Left ventricle myocardium superior (tissue), 1 donor: Measurements from ENCODE around the gene RAET1G. TPM values are rescaled to one million over a fixed set of nuclear protein-coding genes. Genes with fewer than 3 reads are reported as not detected.
"Not testable (repeated sequence)": the region's sequence is repeated elsewhere in the genome, so short reads cannot be mapped to it uniquely, and the experiment has no call there.

Source experiments
- ATAC-seq: fragments of 200-7000 bp; cut with Tn5 transposase; one replicate; pipeline ENCODE4 v1.9.1; 2020; ENCODE audit warnings: mild to moderate bottlenecking, moderate library complexity
- DNase-seq: peaks from one replicate; pipeline ENCODE4 v3.0.0-alpha.2; 2020
- intact Hi-C: fragments of 100-400 bp; cut with micrococcal nuclease; formaldehyde crosslinking; loops from one replicate; pipeline ENCODE4 v1.11.0; 2022
- total RNA-seq: library from RNA; stranded (reverse); fragmentation: NEBNext Ultra II Directional; extraction: Animal tissue kit (Norgen Biotek cat#: 25700); gene quantifications from one replicate; pipeline ENCODE4 v1.2.1, GENCODE V29; 2021
- donor health status: DM: no; HTN: yes; CAD: no; lungs with severe emphysema.

Gene RAET1G
- total RNA-seq, 1 donor from 2014 or later, result 0.32 TPM

DNA sequence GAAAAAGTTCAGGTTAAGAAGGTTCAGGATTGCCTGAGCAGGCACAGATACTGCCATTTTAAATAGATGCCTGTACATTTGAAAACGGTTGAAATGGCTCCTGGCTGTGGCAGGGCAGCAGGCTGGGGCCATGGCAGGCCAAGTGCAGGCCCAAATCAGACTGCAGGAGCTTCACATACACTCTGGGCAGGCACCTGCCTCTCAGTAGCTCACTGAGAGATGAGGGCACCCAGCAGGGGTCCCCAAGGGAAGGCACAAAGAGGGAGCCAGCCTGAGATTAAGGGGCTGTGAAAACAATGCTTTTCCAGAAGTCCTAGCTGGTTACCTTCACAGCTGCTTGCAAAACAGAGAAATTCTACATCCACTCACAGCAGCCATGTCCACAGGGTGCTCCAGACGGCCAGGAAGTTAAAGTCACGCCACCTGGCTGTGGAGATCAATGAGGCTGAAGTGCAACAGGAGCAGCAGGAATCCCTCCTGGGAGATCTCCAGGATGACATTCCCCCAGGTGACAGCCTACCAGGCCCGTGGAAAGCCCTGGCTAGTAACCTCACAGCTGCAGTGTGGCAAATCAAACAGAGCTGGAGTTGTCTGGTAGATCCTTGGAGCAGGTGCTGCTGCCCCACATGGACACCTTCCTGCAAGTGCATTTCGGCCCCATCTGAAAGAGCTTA lies 18.8 kb downstream of the RAET1G start:
- ATAC-seq (no peak), DNase-seq (no peak)
- intact Hi-C loops, result no loop called here

- intact Hi-C loops, result no loop called here
- ATAC-seq (no peak), DNase-seq (no peak)
Measured at GRCh38 chr6:149901444-149902140, 21.3 kb downstream of the RAET1G start.

DNA sequence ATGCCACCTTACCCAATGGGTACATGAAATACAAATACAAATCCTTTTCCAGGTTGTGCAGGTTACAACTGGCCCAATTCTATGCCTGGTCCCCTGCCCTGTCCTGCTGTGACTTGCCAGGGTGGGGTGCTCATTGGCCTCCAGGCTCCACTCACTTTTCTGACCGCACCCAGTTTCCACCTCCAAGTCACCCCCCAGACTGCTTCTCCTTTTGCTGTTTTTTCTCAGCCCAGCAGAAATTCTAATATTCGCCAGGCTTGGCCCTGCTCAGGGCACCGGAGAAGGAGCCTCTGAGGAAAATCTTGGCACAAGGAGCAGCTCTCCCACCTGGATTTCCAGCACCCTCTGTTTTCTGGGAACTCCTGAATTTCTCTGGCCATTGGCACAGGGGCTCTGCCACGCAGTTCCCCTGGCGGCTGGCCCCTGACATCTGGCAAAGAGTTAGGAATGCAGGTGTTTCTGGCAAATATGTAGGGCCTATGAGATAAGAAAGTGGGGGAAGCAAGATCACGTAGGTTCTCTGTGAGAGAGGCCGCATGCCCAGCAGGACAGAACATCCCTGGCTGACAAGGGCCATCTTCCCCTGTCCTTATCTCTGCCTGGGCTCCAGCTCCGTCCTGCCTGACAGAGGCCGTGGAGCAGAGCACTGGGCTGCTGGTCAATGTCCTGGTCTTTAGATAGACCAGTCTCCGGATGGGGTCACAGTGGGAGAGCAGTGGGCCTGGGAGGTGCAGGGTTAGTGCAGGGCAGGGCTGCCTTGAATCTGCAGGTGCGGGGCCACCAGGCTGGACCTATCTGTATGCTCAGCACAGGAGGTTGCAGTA lies 22.1 kb downstream of the RAET1G start:
- intact Hi-C loops, result no loop called here
- ATAC-seq, result no peak
- DNase-seq, result no peak

DNA sequence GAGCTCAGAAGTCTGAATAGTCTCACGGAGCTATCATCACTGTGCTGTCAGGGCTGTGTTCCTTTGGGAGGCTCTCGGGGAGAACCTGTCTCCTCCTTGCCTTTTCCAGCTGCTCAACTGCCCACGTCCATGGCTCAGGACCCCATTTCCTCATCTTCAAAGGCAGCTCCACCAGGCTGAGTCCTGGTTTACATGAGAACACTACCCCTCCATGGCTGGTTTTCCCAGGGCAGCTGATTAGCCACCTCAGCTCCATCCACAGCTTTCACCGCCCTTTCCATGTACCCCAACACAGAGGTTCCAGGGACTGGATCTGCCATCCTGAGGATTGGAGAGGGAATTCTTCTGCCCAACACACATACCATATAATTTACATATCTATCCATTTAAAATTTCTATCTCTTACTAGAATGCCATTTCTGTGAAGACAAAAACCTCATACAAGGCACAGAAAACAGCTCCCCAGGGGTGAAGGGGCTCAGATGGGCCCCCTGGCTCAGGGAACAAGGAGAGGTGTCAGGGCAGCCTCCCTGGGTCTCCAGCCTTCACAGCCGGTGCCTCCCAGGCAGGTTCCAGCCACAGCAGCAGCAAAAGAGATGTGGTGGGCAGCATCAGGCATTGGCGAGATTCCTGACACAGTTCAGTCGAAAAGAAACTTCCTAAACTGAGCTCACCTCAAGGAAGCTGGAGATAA lies 22.8 kb downstream of the RAET1G start:
- ATAC-seq (no peak), DNase-seq (no peak)
- intact Hi-C loops, result no loop called here

DNA sequence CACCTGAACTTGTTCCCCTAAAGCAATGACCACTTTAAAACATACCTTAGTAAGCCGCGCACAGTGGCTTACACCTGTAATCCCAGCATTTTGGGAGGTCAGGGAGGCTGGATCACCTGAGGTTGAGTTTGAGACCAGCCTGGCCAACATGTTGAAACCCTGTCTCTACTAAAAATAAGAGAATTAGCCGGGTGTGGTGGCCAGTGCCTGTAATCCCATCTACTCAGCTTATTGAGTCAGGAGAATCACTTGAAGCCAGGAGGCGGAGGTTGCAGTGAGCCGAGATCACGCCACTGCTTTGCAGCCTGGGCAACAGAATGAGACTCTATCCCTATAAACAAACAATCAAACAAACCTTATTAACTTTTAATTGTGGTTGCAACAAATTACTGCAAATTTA lies 23.4 kb downstream of the RAET1G start:
- DNase-seq (no peak), ATAC-seq (no peak)
- intact Hi-C loops, result no loop called here

- intact Hi-C loops, result no loop called here
- DNase-seq, result no peak
- no peak for ATAC-seq
Measured at GRCh38 chr6:149898966-149899365, 24.0 kb downstream of the RAET1G start.

DNA sequence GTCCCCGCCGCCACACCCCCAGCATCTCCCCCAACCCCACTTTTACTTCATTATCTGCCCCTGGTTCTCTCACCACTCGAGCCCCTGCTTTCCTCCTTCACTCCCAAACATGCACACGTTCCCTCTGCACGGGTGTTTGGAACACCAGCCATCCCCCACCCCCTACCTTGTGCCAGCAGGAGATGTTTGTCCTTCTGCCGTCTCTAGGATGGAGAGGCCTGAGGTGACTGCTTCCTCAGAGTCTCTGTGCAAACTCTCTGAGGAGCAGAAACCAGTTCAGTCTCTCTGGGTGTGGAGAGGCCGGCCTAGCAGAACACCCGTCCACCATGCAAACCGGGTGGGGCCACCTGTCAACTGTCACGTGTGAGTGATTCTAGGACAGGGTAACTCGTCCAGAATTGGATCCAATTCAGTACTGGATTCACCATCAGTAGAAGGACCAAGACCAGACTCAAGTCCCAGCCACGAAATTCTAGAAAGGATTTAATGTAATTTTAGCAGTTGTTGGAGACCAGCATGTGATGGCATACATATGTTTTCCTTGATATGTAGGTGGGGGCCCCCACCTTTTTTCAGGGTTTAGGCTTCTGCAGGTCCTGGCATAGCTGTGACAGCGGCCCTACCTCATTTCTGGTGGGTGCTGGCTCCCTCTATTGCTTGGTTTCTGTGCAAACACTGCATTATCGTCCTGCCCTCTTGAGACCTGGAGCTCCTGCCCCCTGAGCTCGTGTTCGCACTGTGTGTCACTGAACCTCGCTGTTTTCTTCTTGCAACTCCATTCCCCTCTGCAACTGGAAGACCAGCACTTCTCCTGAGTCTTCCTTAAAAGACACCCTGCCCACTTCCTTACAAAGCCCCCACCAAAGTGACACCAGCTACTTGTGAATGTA lies 24.8 kb downstream of the RAET1G start, which contains the start of gene RAET1E:
Gene RAET1E (minus strand): TSS at position 259 of the 890 bp plus-strand sequence. CDS start 7,212 bp downstream, outside the sequence.
- DNase-seq, result no peak
- no peak for ATAC-seq
- intact Hi-C loops, result no loop called here

GRCh38 chr6:149897015-149897697 lies 25.8 kb downstream of the RAET1G start:
- peak; percentile 85 for DNase-seq
- intact Hi-C loops, result no loop called here
- ATAC-seq, result peak; percentile 85

GRCh38 chr6:149896491-149896890 lies 26.4 kb downstream of the RAET1G start:
- peak; percentile 7 for ATAC-seq
- intact Hi-C loops, result no loop called here

GRCh38 chr6:149895833-149896271 lies 27.1 kb downstream of the RAET1G start:
- ATAC-seq, result peak; percentile 76
- intact Hi-C loops, result no loop called here
- DNase-seq, result no peak

More at GRCh38 chr6:149896491-149896890, 26.4 kb downstream of the RAET1G start:
- no peak for DNase-seq

GRCh38 chr6:149895048-149895590 lies 27.8 kb downstream of the RAET1G start:
- intact Hi-C loops, result no loop called here
- ATAC-seq (peak; percentile 85), DNase-seq (peak; percentile 69)

GRCh38 chr6:149891864-149892263 lies 31.1 kb downstream of the RAET1G start:
- ATAC-seq, DNase-seq, intact Hi-C loops: not testable (repeated sequence)

- intact Hi-C loops, result no loop called here
- no peak for DNase-seq
- no peak for ATAC-seq
Measured at GRCh38 chr6:149891259-149891658, 31.7 kb downstream of the RAET1G start.

GRCh38 chr6:149890629-149891045 lies 32.3 kb downstream of the RAET1G start:
- DNase-seq, result no peak
- ATAC-seq, result no peak
- intact Hi-C loops, result no loop called here

GRCh38 chr6:149889326-149889725 lies 33.6 kb downstream of the RAET1G start:
- DNase-seq (no peak), ATAC-seq (no peak)
- intact Hi-C loops, result no loop called here

GRCh38 chr6:149888659-149889058 lies 34.3 kb downstream of the RAET1G start:
- DNase-seq (no peak), ATAC-seq (no peak)
- intact Hi-C loops, result no loop called here

DNA sequence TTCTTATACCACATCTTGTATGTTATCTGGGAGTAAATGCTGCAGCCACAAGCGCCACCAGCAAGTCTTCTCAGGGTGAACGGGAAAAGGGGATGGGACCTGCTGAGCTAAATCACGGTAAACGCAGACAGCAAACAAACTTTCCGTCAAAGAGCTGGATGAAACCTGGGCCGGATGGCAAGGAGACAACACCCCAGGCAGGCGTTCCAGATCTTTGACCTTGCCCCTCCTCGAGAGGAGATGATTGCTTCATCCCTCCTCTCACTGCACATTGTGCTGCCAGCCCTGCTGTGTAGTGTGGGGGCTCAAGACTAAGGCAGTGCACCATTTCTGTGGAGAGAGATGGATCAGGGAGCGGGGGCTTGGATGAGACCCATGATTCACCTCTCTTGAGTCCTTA lies 34.8 kb downstream of the RAET1G start:
- no peak for ATAC-seq
- DNase-seq, result no peak
- intact Hi-C loops, result no loop called here
